Glutamatergic neuron (in vitro differentiated cells): ENCODE data around the gene SDC4. TPM values are rescaled to one million over a fixed set of nuclear protein-coding genes. Genes with fewer than 3 reads are reported as not detected.

Experiments used
- DNase-seq: peaks from one replicate; pipeline ENCODE4 v3.0.0; 2022
- H3K27ac Mint-ChIP-seq: one replicate; pipeline ENCODE4 v1.8.0; 2020; ENCODE audit warnings: mild to moderate bottlenecking, mixed read lengths, inconsistent platforms; ENCODE audit not compliant: unreplicated experiment
- H3K27me3 Mint-ChIP-seq: one replicate; pipeline ENCODE4 v1.8.0; 2020; ENCODE audit warnings: mild to moderate bottlenecking, moderate library complexity, mixed read lengths, inconsistent platforms; ENCODE audit not compliant: unreplicated experiment
- H3K36me3 Mint-ChIP-seq: one replicate; pipeline ENCODE4 v1.8.0; 2020; ENCODE audit warnings: mild to moderate bottlenecking, mixed read lengths, inconsistent platforms; ENCODE audit not compliant: unreplicated experiment
- H3K4me1 Mint-ChIP-seq: one replicate; pipeline ENCODE4 v1.8.0; 2020; ENCODE audit warnings: mild to moderate bottlenecking, low read depth, mixed read lengths, inconsistent platforms; ENCODE audit not compliant: unreplicated experiment
- H3K4me3 Mint-ChIP-seq: one replicate; pipeline ENCODE4 v1.8.0; 2020; ENCODE audit warnings: mild to moderate bottlenecking, mixed read lengths, inconsistent platforms; ENCODE audit not compliant: unreplicated experiment
- H3K9me3 Mint-ChIP-seq: one replicate; pipeline ENCODE4 v1.8.0; 2020; ENCODE audit warnings: mild to moderate bottlenecking, moderate library complexity, mixed read lengths, inconsistent platforms; ENCODE audit not compliant: unreplicated experiment
- total RNA-seq: library from RNA; stranded (reverse); fragmentation: NEBNext Ultra II Directional; extraction: Animal tissue kit (Norgen Biotek cat#: 25700); gene quantifications from one replicate; pipeline ENCODE4 v1.2.1, GENCODE V29; 2021; ENCODE audit not compliant: unreplicated experiment
- TF ChIP-seq, protein P1 (sequence below): fragments of 200-600 bp; sonication (generic); IDR thresholded peaks from one replicate; pipeline ENCODE4 v1.5.0; 2021; ENCODE audit not compliant: partially characterized antibody, unreplicated experiment

Gene SDC4
- total RNA-seq, 1 donor from 2014 or later: 0.61 TPM

DNA sequence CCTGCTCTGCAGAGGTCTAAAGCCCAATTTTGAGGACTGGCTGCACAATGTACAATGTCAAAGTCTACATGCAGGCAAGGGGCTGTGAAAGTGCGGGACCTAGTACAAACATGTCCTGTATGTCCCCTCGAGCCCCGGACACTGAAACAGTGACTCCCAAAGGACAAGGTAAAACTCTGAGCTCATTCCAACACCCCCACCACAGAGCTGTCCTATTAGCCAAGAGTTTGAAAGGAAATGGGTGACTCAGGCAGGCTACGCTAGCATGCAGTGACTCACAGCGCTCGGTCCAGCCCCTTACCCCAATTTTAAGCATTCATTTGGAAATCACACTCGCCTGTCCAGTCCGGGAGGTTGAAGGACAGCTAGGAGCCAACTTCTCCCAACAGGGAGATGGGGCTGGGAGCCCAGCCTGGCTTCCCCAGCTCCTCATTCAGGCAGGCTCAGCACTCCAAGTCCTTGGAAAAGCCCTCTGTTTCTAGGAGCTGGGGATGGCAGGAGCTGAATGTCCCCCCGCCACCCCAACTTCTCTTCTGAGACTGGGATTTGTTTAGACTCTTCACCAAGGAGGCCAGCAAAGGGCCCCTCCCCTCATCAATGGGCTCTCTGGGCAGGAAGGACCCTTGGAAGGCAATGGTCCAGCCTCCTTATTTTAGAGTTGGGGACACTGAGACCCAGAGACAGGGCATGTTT is 3.9 kb downstream of the SDC4 start:
- Mint-ChIP-seq H3K27ac (no peak overlapping the region), H3K27me3 (no peaks in the 10 kb centered on the region), H3K9me3 (peaks cover 2% of the 10 kb centered on the region), H3K36me3 (no peaks in the 10 kb centered on the region), H3K4me1 (no peaks in the 10 kb centered on the region), H3K4me3 (no peak overlapping the region)
- TF ChIP-seq, protein P1, sequence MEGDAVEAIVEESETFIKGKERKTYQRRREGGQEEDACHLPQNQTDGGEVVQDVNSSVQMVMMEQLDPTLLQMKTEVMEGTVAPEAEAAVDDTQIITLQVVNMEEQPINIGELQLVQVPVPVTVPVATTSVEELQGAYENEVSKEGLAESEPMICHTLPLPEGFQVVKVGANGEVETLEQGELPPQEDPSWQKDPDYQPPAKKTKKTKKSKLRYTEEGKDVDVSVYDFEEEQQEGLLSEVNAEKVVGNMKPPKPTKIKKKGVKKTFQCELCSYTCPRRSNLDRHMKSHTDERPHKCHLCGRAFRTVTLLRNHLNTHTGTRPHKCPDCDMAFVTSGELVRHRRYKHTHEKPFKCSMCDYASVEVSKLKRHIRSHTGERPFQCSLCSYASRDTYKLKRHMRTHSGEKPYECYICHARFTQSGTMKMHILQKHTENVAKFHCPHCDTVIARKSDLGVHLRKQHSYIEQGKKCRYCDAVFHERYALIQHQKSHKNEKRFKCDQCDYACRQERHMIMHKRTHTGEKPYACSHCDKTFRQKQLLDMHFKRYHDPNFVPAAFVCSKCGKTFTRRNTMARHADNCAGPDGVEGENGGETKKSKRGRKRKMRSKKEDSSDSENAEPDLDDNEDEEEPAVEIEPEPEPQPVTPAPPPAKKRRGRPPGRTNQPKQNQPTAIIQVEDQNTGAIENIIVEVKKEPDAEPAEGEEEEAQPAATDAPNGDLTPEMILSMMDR: no peak
- DNase-seq: no peak

GRCh38 chr20:45343532-45344167 is 4.6 kb downstream of the SDC4 start:
- Mint-ChIP-seq H3K36me3 (no peaks in the 10 kb centered on the region), H3K9me3 (peaks cover 2% of the 10 kb centered on the region), H3K4me1 (no peaks in the 10 kb centered on the region), H3K27ac (no peak overlapping the region), H3K4me3 (no peak overlapping the region), H3K27me3 (no peaks in the 10 kb centered on the region)
- no peak for DNase-seq
- TF ChIP-seq, protein P1: no peak

DNA sequence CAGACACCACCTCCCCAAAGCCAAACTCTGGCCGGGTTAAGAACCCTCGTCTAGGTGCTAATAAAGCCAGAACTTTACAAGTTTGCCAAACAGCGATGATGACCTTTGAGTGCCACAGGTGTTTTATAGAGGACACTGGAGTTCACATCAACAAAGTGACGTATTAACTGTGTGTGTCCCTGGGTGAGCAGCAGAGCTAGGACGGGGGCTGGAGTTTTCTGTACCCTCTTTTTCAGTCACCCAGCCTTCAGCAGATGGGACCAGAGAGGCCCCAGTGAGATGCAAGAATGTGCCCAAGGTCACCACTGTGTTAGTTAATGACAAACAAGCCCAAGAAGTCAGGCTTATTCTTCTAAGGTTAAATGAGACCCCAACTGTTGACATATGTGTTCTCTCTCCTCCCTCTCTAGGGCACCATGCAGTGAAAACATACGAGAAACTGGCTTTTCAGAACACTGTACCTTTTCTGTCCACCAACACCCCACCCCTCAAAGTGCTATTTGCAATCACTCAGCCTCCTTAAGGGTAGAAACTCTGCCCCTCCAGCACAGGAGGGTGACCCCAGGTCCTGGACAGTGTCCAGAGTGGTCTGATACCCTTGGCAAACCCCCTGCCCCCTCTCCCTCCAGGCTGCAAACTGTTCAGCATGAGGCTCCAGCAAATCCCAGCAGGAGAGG is 5.2 kb downstream of the SDC4 start:
- H3K4me1 Mint-ChIP-seq: peaks cover 1% of the 10 kb centered on the region
- no peak overlapping the region for H3K27ac Mint-ChIP-seq
- no peaks in the 10 kb centered on the region for H3K27me3 Mint-ChIP-seq
- no peak for DNase-seq
- H3K36me3 Mint-ChIP-seq: no peaks in the 10 kb centered on the region
- TF ChIP-seq, protein P1: no peak
- peaks cover 2% of the 10 kb centered on the region for H3K9me3 Mint-ChIP-seq
- no peak overlapping the region for H3K4me3 Mint-ChIP-seq

- H3K4me3 Mint-ChIP-seq: no peak overlapping the region
These were observed 6.0 kb downstream of the SDC4 start for GRCh38 chr20:45341939-45342854.

More at GRCh38 chr20:45341939-45342854, 6.0 kb downstream of the SDC4 start:
- DNase-seq: no peak
- Mint-ChIP-seq H3K4me1 (peaks cover 1% of the 10 kb centered on the region), H3K27me3 (peaks cover 2% of the 10 kb centered on the region), H3K27ac (no peak overlapping the region), H3K9me3 (peaks cover 2% of the 10 kb centered on the region), H3K36me3 (no peaks in the 10 kb centered on the region)
- TF ChIP-seq, protein P1: no peak
